Medulla oblongata (tissue), 1 donor: ENCODE measurements around the gene LILRB2.
"Not testable (repeated sequence)": the region's sequence is repeated elsewhere in the genome, so short reads cannot be mapped to it uniquely, and the experiment has no call there.

Source experiments
- DNase-seq: peaks from one replicate; pipeline ENCODE4 v3.0.0-alpha.2; 2015; ENCODE audit errors: extremely low spot score

The LILRB2 gene

DNA sequence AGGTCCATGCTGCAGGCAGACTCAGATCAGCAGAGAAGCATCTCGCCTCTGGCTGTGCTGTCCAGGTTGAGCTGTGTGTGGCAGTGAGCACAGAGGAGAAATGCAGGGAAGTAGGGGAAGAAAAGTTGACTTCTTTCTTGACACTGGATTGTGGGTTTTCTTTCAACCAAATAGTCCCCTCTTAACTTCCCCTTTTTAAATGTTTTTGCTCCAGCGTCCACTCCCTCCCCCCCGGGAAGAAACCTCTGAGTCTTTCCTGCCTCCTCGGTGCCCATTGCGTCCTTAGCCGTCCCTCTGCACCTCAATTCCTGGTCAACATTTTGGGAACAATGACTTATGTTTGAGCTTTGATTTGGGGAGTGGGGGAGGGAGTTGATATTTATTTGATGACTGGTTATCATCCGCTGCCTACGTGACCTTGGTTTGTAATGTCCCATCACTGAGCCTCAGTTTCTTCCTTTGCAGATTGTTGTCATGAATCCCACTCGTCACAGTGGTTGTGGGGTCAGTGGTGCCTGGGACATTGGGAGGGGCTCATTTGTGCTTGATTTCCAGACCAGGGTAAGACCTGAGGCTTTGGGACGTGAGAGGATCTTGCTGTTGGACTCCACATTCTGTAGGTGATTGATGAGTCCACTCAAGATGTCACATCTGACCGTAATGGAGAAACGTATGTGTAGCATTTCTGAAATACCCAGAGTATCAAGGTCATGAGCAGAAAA lies at the start of gene LILRB2:
Gene LILRB2, minus strand, starts transcription at position 104 of the 722 bp plus-strand sequence. CDS start 614 bp downstream, outside the sequence.
- peak; percentile 55 for DNase-seq

DNA sequence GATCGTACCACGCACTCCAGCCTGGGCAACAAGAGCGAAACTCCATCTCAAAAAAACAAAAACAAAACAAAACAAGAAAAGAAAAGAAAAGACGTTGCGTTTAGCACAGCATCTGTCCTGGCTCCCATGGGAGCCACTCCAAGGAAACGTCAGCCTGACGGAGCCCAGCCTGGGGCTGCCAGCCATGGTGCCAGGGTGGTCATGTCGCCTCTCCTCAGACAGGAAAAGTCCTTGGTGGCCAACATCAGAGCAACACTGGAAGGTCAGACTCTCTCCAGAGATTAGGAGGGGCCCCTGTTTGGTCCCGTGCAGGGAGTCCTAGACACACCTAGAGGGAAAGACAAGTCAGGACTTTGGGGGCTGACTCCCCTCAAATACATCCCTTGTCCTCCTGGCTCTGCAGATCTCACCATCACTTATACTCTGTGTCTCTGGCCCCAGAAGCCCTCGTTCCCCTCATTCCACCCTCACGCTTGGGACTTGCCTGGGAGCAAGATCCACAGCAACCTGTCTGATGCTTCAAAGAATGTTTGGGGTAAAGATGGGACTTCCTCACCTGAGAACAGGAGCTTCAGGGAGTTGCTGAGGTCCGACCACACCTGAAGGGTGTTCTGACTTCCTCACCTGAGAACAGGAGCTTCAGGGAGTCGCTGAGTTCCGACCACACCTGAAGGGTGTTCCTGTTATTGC lies 48.7 kb upstream of the LILRB2 start:
- DNase-seq: no peak

DNA sequence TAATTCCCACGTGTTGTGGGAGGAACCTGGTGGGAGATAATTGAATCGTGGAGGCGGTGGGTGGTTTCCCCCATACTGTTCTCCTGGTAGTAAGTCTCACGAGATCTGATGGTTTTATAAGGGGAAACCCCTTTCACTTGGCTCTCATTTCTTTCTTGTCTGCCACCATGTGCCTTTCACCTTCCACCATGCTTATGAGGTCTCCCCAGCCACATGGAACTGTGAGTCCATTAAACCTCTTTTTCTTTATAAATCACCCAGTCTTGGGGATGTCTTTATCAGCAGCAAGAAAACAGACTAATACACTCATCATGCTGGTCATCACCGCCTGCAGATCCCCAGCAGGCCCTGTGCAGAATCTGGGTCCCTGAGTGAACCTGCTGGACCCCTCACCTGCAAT lies 47.9 kb upstream of the LILRB2 start:
- DNase-seq: not testable (repeated sequence)

DNA sequence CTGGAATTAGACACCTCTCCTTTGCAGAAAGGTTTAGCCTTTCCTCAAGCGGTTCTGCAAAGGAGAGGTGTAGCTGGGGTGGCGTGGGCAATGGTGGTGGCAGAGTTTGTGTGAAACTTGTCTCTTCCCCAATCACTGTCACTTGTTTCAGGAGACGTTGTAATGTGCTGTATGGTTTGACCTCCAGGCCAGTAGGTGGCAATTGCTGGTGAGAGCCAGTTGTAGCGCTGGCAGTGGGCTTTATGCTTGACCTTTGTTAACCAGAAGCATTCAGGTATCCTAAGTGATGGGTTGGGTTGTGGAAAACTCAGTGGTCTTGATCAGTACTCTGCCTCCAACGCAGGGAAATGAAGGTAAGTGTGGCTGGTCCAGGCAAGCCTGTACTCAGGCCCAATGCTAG lies 44.7 kb upstream of the LILRB2 start:
- no peak for DNase-seq

DNA sequence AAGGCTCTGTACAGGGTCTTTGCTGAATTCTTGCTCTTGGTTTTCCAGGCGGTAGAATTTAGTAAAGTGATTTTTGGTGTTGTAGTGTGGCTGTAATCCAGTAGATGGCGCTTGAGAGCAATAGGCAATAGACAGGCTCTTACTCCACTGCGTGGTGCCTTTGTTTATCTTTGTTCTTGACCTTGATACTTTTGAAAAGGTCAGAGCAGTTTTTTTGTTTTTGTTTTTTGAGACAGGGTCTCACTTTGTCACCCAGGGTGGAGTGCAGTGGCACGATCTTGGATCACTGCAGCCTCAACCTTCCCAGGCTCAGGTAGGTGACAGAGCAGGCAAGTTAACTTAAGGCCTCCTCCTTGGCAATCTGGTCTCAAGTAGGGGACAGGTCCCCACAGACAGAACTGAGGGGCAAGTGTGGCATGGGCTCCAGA lies 44.3 kb upstream of the LILRB2 start:
- peak; percentile 78 for DNase-seq

DNA sequence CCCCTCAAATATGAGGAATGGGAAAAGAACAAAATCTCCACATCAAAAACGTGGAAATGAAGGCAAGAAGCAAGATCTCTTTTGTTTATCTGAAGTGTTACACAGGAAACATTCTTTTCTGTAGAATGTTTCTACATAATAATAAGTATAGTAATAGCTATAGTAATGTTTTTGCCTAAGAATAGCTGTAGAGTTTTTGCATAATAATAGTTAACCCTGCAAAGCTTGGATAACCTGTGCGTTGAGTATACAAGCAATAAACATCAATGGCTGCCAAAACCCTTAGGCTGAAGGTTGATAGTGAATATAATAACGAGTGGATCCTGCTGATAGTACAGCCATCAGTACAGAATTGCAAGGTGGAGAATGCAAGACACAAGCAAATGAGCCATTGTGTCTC lies 43.2 kb upstream of the LILRB2 start:
- DNase-seq: no peak

DNA sequence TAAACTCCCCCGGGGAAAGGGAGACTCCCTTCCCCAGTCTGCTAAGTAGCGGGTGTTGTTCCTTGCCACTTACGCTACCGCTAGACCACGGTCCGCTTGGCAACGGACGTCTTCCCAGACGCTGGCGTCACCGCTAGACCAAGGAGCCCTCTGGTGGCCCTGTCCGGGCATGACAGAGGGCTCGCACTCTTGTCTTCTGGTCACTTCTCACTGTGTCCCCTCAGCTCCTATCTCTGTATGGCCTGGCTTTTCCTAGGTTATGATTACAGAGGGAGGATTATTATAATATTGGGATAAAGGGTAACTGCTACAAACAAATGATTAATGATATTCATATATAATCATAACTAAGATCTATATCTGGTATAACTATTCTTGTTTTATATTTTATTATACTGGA lies 42.0 kb upstream of the LILRB2 start:
- not testable (repeated sequence) for DNase-seq

DNA sequence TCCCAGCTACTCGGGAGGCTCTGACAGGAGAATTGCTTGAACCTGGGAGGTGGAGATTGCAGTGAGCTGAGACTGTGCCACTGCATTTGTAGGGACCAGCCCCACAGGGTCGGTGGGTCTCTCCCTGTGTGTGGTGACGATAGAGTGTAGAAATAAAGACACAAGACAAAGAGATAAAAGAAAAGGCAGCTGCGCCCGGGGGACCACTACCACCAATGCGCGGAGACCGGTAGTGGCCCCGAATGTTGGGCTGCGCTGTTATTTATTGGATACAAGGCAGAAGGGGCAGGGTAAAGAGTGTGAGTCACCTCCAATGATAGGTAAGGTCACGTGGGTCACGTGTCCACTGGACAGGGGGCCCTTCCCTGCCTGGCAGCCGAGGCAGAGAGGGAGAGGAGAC lies 41.4 kb upstream of the LILRB2 start:
- DNase-seq: not testable (repeated sequence)

DNA sequence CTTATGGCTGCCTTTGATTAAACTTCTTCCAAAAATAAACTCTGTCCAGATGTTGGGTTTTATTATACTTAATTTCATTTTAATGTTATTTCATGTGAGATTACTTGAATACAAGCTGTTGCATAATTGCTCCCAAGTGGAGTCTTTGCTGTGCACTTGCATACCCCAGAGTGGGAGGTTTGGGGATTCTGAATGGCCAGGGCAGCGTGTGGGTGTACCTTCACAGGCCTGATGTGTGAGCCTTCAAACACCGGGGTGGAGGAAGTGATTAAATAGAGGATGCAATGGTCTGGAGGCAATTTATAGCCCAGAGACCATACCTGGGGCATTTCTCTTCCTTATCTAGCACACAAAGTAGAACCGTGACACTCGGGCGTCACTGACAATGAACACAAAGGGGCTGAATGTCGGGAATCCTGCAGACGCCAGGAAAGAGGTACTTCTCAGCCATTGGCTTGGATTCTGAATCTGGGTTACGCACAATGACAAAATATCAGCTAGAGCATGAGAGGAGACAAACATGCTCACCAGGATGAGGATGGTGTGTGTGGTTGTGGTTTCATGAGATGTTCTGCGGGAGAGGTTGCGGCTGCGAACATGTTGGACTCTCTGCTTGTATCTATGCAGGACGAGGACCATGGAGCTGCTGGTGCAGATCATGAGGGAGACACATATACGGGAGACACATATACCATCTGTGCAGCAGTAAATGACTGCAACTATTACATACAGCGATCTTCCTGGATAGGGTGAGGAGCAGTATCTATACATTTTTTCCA lies 39.2 kb upstream of the LILRB2 start:
- no peak for DNase-seq

DNA sequence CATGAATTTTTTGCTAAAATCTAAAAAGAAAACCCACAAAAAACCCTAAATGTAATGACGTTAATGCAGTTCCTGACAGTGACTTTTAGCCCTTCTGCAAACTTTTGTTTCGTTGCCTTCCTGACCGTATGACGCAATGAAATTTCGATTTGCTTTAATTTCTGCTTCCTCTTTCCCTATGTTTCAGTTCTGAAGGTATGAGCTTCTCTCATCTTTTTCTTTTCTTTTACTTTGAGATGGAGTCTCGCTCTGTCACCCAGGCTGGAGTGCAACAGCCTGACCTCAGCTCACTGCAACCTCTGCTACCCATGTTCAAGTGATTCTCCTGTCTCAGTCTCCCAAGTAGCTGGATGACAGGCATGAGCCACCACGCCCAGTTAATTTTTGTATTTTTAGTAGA lies 38.1 kb upstream of the LILRB2 start:
- DNase-seq: peak; percentile 36

DNA sequence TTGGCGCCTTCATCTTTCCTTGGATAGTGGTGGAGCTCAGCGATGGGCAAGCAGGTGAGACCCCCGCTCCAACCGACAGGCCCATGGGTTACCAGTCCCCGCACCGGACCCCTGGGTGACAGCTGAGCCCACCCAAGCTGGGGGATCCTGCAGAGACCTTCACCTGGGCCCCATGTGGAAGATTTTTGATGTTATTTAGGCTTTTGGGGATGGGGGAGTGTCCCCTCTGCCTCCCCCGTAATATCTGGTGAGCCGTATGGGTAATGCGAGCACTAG lies 37.0 kb upstream of the LILRB2 start:
- no peak for DNase-seq

DNA sequence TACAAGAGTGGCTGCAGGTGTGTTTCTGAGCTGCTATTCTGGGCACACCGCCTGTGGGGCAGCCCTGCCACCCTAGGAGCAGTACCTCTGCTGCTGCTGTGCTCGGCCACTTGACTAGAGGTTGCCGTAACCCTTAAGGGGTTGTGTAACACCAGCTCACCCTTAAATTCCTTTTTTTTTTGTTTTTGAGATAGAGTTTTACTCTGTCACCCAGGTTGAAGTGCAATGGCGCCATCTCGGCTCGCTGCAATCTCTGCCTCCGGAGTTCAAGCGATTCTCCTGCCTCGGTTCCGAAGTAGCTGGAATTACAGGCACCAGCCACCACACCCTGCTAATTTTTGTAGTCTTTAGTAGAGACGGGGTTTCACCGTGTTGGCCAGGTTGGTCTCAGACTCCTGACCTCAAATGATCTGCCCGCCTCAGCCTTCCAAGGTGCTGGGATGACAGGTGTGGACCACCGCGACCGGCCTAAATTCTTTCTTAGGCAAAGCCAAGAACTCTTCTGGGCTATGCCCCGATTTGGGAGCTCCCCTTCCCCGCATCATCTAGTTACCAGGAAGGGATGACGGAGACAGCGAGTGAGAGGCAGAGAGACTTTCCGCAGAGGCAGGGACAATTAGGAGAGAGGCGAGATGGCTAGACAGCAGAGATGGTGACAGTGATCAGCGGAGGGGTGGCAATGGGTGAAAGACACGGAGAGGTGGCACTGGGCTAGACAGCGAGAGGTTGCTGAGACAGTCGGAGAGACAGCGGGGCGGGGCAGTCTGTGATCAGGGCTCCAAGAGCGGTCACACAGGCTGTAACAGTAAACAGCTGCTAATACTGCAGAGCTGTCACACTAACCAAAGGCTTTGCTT lies 36.4 kb upstream of the LILRB2 start:
- no peak for DNase-seq

DNA sequence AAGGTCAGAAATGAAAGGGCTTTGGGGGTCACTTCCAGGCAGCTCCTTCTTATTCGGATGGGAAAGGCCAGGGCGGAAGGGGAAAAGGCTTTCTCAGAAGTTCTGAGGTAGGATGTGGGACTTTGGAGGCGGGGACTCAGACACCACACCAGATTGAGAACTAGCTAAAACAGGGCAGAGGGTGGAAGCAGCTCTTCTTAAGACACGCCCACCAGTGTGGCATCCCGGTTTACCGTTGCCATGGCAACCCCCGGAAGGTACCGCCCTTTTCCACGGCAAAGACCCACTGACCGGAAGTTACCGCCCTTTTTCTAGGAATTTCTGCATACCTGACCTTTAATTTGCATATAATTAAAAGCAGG lies 35.8 kb upstream of the LILRB2 start:
- no peak for DNase-seq

DNA sequence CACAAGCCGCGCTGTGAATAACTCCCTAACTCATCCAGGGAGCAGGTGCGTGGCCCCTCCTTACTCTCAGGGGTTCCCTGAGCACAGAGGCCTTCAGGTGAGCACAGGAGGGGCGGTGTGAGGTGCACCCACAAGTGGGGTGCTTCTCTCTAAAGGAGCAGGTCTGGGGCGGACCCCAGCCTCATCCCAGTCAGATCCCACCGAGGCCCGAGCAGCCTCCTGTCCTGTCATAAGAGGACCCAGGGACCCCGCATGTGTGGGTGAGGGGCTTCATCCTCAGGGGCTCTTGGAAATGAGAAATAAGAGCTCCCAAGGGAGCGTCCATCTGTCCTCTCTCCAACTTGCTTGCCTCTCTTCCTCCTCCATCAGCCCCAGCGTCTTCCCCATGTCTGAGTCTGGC lies 35.0 kb upstream of the LILRB2 start:
- DNase-seq: no peak

DNA sequence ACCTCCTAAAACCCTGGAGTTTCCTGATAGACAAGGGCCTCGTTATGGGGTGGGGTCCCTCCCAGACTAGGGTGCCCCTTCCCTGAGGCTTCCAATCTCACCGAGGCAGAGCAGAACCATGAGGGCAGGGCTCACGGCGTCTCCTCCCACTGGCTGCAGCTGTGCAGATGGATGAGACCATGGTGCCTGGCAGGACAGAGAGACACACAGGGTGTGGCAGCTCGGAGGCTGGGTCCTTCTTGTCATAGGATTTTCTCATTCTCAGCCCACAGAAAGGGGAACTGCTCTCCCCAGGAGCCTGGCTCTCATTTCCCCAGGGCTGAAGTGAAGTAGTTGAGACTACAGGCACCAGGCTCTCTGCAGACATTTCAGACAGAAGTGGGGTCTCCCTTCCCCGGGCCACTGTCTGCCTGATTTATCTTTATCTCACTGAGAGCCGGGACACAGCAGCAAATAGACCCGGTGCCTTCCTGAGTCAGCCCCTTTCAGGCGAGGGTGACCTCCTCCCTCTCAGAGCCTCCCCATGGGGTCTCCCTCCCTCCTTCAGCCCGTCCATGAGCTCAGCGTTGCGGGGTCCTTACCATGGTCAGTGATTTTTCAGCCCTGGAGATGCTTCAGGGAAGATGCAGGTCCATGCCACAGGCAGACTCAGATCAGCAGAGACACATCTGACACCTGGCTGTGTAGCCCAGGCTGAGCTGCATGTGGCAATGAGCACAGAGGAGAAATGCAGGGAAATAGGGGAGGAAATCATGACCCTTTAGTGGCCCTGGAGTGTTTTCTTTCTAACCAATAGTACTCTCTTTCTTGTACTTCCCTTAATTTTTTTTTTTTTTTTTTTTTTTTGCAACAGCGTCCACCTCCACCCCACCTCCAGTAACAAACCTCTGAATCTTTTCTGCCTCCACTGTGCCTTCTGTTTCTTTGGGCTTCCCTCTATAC lies 31.8 kb upstream of the LILRB2 start, which contains the start of gene LILRA5:
Gene LILRA5, minus strand, starts transcription at position 731 of the 942 bp plus-strand sequence. Its CDS starts 147 bp downstream, at position 584.
- DNase-seq: peak; percentile 42

DNA sequence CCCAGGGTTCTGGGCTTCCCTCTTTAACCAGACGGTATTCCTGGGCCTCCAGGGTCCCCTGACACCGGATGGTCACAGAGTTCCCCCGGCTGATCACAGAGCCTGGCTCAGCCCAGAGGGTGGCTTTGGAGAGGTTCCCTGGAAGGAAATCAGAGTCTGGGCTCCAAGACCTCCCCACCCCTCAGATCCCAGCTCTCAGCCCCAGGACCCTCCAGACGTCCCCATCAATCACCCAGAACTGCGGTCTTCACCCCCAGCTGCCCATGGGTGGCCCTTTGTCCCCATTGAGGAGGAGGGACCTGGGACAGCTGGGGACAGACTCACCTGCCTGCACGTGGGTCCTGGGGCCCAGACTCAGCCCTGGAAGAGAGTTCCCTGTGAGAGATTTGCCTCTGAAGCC lies 31.1 kb upstream of the LILRB2 start:
- DNase-seq: no peak

DNA sequence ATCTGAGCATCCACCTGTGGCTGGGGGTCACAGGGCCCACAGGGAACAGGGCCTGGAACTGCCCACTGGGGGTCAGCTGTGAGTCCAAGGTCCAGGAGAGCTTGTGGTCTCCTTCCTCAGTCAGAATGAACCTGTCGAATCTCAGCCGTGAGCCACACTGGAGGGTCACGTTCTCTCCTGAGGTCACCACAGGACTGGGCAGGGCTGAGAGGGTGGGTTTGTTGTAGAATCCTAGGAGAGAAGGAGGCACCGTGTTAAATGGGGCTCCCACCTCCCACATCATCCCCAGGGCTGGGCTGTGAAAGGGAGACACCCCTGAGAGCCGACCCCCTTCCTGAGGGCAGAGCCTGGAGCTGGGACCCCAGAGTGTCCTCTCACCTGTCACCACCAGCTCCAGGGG lies 30.6 kb upstream of the LILRB2 start:
- no peak for DNase-seq

DNA sequence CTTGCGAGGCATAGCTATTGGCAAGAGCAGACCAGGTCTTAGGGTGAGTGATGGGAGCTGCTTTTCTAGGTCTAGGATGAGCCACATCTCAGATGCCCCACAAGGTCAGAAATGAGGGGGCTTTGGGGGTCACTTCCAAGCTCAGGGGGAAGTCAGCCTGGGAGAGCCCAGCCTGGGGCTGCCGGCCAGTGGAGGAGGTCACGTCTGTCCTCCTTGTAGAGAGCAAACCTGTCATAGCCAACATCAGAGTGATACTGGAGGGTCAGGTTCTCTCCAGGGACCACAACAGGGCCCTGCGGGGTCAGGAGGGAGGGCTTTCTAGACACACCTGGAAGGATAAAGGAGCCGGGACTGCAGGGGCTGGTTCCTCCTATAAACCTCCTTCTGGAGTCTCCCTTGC lies 29.6 kb upstream of the LILRB2 start:
- DNase-seq: no peak

DNA sequence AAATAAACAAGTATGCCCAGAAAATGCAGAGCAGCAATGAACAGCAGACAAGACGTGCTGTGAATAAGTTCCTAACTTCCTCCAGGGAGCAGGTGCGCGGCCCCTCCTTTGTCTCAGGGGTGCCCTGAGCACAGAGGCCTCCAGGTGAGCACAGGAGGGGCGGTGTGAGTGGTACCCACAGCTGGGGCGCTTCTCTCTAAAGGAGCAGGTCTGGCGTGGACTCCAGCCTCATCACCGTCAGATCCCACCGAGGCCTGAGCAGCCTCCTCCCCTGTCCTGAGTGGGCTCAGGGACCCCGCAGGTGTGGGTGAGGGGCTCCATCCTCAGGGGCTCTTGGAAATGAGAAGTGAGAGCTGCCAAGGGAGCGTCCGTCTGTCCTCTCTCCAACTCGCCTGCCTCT lies 28.9 kb upstream of the LILRB2 start:
- no peak for DNase-seq

DNA sequence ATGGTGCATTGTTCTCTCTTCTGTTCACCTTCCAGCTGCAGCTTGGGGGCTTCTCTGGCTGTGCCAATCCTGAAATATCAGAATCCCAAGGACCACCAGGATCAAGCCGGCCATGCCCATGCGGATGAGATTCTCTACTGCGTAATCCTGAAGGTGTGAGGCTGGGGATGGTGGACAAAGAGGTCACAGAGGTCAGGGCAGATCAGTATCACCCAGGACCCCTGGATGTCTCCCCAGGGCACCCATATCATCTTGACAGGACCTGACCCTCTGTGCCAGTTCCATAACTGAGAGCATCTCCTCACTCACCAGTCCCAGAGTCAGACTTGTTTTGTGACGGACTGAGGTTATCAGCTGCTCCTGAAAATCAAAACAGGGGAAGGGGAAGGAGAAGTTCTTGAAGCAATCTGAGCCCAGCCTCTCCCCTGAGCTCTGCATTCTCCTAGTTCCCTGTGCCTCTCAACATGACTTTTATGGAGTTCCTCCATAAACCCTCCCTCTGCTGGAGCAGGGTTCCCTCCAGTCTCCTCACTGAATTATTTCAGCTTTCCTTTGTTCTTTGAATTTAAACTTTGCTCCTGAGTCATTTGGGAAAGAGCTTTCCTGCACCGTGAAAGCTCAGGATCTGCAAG lies 26.6 kb upstream of the LILRB2 start:
- no peak for DNase-seq
